GM13977 (cell line): ENCODE measurements around the gene KIF27.
A peak's percentile ranks its signal among the peaks of the same experiment; 100 is the strongest.
"Not testable (repeated sequence)": the region's sequence is repeated elsewhere in the genome, so short reads cannot be mapped to it uniquely, and the experiment has no call there.

Source experiments
- DNase-seq: peaks from one replicate; pipeline ENCODE4 v3.0.0; 2012; ENCODE audit warnings: low spot score
- CTCF ChIP-seq: IDR thresholded peaks from 2 replicates; pipeline ENCODE4 v1.5.1; 2012; ENCODE audit warnings: mild to moderate bottlenecking, control low read depth; ENCODE audit not compliant: insufficient read depth; ENCODE audit errors: extremely low read depth, missing control alignments
- in situ Hi-C: fragments of 300-500 bp; cut with MboI; formaldehyde crosslinking; loops from one replicate; pipeline ENCODE4 v1.12.0; 2022; ENCODE audit warnings: low sequenced_read_pairs, low pct_unique_long_range_greater_than_20kb, mixed read lengths, inconsistent platforms; ENCODE audit not compliant: unreplicated experiment

KIF27 gene

GRCh38 chr9:83912194-83912593, 9.0 kb downstream of the KIF27 start:
- in situ Hi-C loops: loop anchor here (10.0 to 25.0 kb wide), 2 partner anchors 297 to 575 kb away; no protein-coding TSS in a partner anchor

GRCh38 chr9:83906144-83906543, 15.1 kb downstream of the KIF27 start:
- in situ Hi-C loops: loop anchor here (25.0 kb wide), 1 partner anchor 569 kb away; no protein-coding TSS in a partner anchor
- TF ChIP-seq CTCF: no peak
- no peak for DNase-seq

More at GRCh38 chr9:83912194-83912593, 9.0 kb downstream of the KIF27 start:
- peak; percentile 34 for TF ChIP-seq CTCF
- DNase-seq: not testable (repeated sequence)

GRCh38 chr9:83900615-83901014, 20.6 kb downstream of the KIF27 start:
- in situ Hi-C loops: loop anchor here (25.0 kb wide), 1 partner anchor 563 kb away; no protein-coding TSS in a partner anchor
- not testable (repeated sequence) for DNase-seq

GRCh38 chr9:83894301-83894700, 26.9 kb downstream of the KIF27 start:
- in situ Hi-C loops, DNase-seq: not testable (repeated sequence)

GRCh38 chr9:83886498-83886897, 34.7 kb downstream of the KIF27 start:
- not testable (repeated sequence) for DNase-seq
- in situ Hi-C loops: loop anchor here (5.0 kb wide), 1 partner anchor 1956 kb away; no protein-coding TSS in a partner anchor

GRCh38 chr9:83885559-83886240, 35.5 kb downstream of the KIF27 start:
- not testable (repeated sequence) for DNase-seq
- in situ Hi-C loops: loop anchor here (5.0 kb wide), 1 partner anchor 1957 kb away; no protein-coding TSS in a partner anchor

- in situ Hi-C loops, DNase-seq: not testable (repeated sequence)
Measured at GRCh38 chr9:83881687-83882408, 39.4 kb downstream of the KIF27 start.

GRCh38 chr9:83875559-83875958, 45.7 kb downstream of the KIF27 start:
- DNase-seq, in situ Hi-C loops: not testable (repeated sequence)

GRCh38 chr9:83849895-83850294, 71.3 kb downstream of the KIF27 start:
- DNase-seq: peak; percentile 7
- in situ Hi-C loops: not testable (repeated sequence)

- DNase-seq, in situ Hi-C loops: not testable (repeated sequence)
Measured at GRCh38 chr9:83837070-83837643, 84.1 kb downstream of the KIF27 start.

GRCh38 chr9:83830426-83831071, 90.7 kb downstream of the KIF27 start:
- in situ Hi-C loops, DNase-seq: not testable (repeated sequence)

- DNase-seq, in situ Hi-C loops: not testable (repeated sequence)
Measured at GRCh38 chr9:83824986-83825623, 96.1 kb downstream of the KIF27 start.
